Measurements from ENCODE around the gene SMYD1.
A peak's percentile ranks its signal among the peaks of the same experiment; 100 is the strongest.

Gene SMYD1

DNA sequence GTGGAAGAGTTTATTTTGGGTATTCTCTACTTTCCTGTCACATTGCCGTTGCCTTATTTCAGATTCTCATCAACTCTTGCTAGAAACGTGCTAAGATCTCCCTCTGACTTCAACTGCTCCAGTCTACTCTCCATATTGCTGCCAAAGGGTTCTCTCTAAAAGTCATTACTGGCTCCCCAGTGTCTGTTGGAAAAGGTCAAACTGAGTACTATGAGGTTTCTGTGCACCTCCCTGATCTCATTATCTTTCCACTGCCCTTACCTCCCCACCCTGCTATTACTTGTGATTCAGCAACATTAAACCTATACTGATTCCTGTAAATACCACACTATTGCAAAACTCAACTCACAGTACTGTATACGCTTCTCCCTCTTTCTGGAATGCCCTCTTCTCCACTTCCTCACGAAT is 10.2 kb upstream of the SMYD1 start:
- DNase-seq, result no peak

DNA sequence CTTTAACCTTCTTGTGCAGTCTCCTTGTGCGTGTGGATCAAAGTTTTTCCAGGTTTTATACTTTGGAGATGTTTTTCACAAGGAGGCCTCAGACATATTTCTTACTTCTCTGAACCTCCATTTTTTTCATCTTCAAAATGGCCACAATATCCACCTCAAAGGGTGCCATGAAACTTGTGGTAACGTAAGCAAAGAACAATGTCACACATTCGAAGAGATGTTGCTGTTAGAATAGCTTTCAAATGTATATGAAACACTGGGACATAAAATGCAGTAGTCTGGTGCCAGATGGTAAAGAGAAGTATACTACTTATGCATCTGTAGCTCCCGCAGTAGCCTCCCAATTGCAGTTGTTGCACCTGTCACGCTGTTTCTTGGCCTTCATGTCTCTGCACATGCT is 9.4 kb upstream of the SMYD1 start:
- DNase-seq, result no peak

GRCh38 chr2:88059979-88060906 is 7.4 kb upstream of the SMYD1 start:
- DNase-seq, result peak; percentile 1

DNA sequence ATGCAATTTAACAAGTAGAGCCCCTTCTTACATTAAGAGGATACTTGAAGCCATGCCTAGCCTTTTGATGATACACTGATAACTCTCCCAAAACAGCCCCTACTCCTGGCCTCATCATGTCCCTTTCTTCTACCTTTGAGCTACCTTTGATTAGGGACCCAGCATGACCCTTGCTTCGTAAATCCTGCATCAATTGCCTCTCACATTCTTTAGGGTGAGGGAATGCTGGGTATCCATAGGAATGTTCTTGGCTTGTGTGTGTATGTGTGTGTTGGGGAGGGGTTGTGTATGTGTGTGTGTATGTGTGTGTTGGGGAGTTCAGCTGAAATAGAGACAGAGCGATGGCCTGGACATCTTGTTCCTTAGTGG is 6.7 kb upstream of the SMYD1 start:
- DNase-seq, result no peak

GRCh38 chr2:88061295-88061694 is 6.3 kb upstream of the SMYD1 start:
- no peak for DNase-seq

GRCh38 chr2:88066543-88066942 is 1.1 kb upstream of the SMYD1 start:
- no peak for DNase-seq

DNA sequence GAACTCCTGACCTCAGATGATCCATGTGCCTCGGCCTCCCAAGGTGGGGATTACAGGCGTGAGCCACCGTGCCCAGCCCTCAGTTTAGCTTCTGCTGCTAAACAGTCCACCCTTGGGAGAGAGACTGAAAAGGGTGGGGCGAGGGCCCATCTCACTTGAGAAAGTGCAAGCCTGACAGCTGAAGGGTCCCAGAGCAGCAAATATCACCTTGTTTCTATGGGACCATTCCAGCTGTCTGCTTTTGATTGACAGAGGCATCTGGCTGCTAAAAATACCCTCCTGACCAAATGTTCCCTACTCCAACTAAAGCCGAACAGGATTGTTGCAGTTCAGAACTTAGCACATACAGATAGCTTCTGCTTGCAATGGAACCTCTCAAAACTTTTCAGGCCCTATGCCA is 436 bp upstream of the SMYD1 start:
- DNase-seq, result no peak

GRCh38 chr2:88068044-88068443 is 419 bp downstream of the SMYD1 start:
- no peak for DNase-seq

DNA sequence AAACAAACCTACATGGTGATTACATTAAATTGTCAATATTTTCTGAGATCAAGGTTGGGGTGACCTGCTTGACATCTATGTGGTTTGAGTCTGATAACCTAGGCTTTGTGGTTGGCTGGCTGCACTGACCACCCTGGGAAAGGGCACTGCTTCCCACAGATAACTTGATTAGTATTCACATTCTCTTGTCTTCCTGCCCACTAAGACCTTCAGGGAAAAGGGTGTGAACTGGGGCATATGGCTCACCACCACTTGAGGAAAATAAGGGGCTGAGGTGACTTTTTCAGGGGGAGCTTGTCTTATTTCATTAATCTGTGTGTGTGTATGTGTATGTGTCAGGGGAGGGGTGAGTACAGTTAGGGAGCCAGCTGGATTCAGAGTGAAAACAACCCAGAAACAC is 1.5 kb downstream of the SMYD1 start:
- DNase-seq, result no peak

DNA sequence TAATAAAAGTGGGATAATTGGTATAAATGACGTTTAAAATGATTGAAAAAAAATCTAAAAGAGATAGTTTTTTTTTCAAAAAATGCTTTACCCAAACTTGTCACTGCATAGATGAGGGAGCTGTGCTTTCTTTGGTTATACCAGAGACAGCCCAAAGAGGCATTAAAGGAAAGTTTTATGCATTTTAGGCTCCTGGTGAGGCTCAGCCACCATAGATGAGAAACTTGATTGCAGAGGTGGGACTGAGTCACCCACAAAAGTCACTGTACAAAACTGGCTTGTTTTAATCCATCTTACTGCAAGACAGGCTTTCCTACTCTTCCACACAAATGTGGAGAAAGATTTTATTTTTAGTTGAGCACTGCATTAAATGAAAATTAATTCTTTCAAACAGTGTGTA is 2.4 kb downstream of the SMYD1 start:
- no peak for DNase-seq

DNA sequence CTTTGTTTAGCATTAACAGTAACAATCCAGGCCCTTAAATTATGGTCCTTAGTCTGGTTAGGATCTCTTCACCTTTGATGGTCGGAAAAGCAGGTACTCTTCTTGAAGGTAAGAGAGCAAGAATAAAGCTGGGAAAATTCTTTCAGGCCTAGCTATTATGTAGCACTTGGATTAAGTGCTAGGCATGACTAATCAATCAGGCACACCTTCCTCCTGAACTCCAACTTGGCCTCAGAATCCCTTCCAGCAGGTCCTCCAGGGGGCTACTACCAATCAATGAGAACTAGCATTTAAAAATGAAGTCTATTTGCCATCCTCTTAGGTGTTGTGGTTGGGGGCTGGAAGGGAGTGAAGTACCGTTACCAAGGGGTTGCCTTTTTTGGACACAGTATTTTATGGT is 3.7 kb downstream of the SMYD1 start:
- DNase-seq, result no peak

DNA sequence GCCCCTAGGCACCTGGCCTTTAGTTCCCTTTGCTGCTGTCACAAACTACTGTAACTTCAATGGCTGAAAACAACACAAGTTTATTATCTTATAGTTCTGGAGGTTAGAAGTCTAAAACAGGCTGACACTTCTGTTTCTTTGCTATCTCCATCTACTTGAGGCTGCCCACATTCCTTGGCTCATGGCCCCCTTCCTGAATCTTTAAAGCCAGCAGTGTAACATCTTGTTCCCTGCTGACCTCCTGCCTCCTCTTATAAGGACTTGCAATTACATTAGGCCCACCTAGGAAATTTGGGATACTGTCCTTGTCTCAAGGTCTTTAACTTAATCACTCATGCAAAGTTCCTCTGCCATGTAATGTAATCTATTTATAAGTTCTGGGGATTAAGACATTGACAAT is 6.5 kb downstream of the SMYD1 start:
- DNase-seq, result no peak

- DNase-seq, result no peak
These were observed 7.2 kb downstream of the SMYD1 start for GRCh38 chr2:88074854-88075292.

GRCh38 chr2:88077080-88077479 is 9.5 kb downstream of the SMYD1 start:
- no peak for DNase-seq

GRCh38 chr2:88078643-88079172 is 11.1 kb downstream of the SMYD1 start:
- no peak for DNase-seq

GRCh38 chr2:88080545-88080944 is 12.9 kb downstream of the SMYD1 start:
- no peak for DNase-seq

DNA sequence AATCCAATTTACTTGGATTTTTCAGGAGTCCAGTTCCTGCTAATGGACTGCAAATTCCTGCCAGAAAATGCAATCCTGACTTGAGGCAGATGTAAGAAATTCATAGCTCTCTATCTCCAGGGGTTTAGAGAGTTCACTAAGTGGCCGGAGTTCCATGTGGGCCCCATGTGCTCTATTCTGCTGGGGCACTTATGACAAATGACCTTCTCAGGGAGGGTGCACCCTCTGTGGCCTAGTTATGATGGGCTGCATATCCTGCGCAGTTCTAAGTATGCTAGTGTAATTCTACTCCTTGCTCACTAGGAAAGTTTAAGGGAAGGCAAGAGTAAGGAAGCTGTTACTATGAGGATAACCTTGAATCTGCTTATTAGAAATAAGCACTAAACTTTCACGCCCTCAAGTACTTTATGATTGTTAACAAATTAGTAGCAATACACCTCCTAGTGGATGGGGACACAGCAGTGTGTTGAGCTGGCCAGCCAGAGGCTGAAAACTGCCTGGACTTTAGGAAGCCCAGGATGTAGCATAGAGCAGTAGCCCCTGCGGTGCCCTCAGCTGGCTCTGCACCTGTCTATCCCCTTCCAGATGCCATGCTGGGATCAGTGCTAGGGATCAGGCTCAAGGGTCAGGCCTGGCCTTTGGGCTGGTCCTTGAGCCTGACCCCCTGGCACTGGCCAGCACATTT is 14.4 kb downstream of the SMYD1 start:
- no peak for DNase-seq

DNA sequence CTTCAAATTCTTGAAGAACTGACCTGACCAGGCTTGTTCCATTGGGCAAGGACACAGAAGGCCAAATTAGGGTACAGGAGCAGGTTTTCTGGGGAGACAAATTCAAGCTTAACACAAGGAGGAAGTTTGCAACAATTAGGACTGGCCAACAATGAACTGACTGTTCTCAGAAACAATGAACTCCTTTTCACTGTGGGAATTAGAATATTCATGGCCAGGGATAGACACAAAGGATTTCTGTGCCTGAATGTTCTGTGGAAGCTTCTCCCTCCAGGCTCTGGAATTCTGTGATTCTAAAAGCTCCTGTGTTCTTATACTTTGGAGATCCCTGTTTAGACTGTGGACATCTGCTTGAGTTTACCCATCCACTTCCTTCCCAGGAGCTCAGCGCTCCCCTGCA is 15.2 kb downstream of the SMYD1 start:
- DNase-seq, result no peak

DNA sequence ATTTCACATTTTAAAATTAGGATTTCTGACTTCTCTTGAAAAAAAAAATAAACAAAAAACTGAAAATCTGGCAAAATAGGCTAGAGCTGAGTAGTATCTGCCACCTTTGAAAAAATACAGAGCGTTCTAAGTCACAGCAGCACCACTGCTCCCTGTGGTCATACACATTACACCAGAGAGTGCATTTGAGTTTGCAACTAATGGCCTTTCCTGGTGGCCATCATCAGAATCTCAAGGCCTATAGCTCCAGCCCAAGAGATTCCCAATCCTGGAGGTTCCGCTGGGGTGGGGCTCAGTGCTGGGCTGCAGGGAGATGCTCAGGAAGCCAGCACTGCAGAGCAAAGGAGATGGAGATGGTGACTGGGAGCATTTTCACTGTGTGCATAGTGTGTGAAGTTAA is 17.5 kb downstream of the SMYD1 start:
- no peak for DNase-seq

DNA sequence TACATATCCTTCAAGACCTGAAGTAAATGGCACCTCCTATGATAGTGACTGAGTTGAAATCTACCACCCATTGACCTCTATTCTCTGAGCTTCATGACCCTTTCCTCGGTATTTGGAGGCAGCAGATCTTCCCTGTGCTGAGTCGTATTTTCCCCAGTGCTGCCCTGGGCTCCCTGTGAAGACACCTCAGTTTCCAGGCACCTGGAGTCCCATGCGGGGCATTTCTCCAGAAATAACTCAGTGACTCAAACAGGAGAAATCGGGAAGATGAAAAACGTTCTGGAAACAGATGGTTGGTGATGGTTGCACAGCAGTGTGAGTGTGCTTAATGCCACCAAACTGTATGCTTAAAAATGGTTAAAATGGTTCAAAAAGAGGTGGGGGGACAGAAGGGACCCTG is 18.0 kb downstream of the SMYD1 start:
- no peak for DNase-seq

- DNase-seq, result no peak
These were observed 18.8 kb downstream of the SMYD1 start for GRCh38 chr2:88086401-88086800.

- no peak for DNase-seq
These were observed 19.4 kb downstream of the SMYD1 start for GRCh38 chr2:88087073-88087472.

DNA sequence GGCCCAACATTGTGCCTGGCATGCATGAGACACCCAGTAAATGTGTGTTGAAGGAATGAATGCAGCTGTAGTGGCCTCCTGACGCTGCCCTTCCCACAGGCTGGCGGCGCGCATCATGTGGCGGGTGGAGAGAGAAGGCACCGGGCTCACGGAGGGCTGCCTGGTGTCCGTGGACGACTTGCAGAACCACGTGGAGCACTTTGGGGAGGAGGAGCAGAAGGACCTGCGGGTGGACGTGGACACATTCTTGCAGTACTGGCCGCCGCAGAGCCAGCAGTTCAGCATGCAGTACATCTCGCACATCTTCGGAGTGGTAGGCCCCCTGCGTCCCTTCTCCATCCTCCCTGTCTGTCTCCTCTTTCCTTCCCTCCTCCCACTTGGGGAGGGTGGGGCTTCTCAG is 20.1 kb downstream of the SMYD1 start:
- DNase-seq, result no peak

GRCh38 chr2:88088999-88089398 is 21.4 kb downstream of the SMYD1 start:
- no peak for DNase-seq
